ENCODE data around the gene AFF4. TPM values are rescaled to one million over a fixed set of nuclear protein-coding genes. Genes with fewer than 3 reads are reported as not detected.

Gene AFF4
- total RNA-seq, 1 donor from 2014 or later = 87.7 TPM

GRCh38 chr5:132889501-132889900, 73.9 kb downstream of the AFF4 start:
- no peak for DNase-seq (ENCODE audit: low spot score)

GRCh38 chr5:132887283-132887682, 76.2 kb downstream of the AFF4 start:
- no peak for DNase-seq (ENCODE audit: low spot score)

GRCh38 chr5:132886064-132886823, 77.2 kb downstream of the AFF4 start:
- DNase-seq (ENCODE audit: low spot score) = no peak

- no peak for DNase-seq (ENCODE audit: low spot score)
These were observed 78.9 kb downstream of the AFF4 start for GRCh38 chr5:132884548-132884947.

GRCh38 chr5:132883261-132883834, 80.1 kb downstream of the AFF4 start:
- peak; percentile 52 for DNase-seq (ENCODE audit: low spot score)

GRCh38 chr5:132877938-132878337, 85.5 kb downstream of the AFF4 start:
- no peak for DNase-seq (ENCODE audit: low spot score)

GRCh38 chr5:132877466-132877865, 86.0 kb downstream of the AFF4 start:
- no peak for DNase-seq (ENCODE audit: low spot score)

- DNase-seq (ENCODE audit: low spot score) = no peak
These were observed 87.2 kb downstream of the AFF4 start for GRCh38 chr5:132876020-132876759.

- no peak for DNase-seq (ENCODE audit: low spot score)
These were observed 89.5 kb downstream of the AFF4 start for GRCh38 chr5:132873930-132874271.

- peak; percentile 83 for DNase-seq (ENCODE audit: low spot score)
These were observed 90.1 kb downstream of the AFF4 start, which contains the start of gene LEAP2 for GRCh38 chr5:132873119-132873929. Gene LEAP2 (plus strand): TSS chr5:132873668. CDS start chr5:132873695, 27 bp downstream.

- DNase-seq (ENCODE audit: low spot score) = no peak
These were observed 90.7 kb downstream of the AFF4 start for GRCh38 chr5:132872788-132873118.

- no peak for DNase-seq (ENCODE audit: low spot score)
These were observed 91.8 kb downstream of the AFF4 start for GRCh38 chr5:132871459-132872284.

GRCh38 chr5:132870801-132871200, 92.6 kb downstream of the AFF4 start:
- DNase-seq (ENCODE audit: low spot score) = no peak

- no peak for DNase-seq (ENCODE audit: low spot score)
These were observed 94.7 kb downstream of the AFF4 start for GRCh38 chr5:132868754-132869153.

GRCh38 chr5:132867046-132867451, 96.4 kb downstream of the AFF4 start:
- no peak for DNase-seq (ENCODE audit: low spot score)

- peak; percentile 98 for DNase-seq (ENCODE audit: low spot score)
These were observed 96.9 kb downstream of the AFF4 start, which contains the start of the genes GDF9 and UQCRQ for GRCh38 chr5:132866342-132867045. Gene GDF9 (minus strand): TSS chr5:132866469. CDS start chr5:132864533, 1,936 bp downstream. Gene UQCRQ (plus strand): TSS chr5:132866642. CDS start chr5:132866882, 240 bp downstream.

- DNase-seq (ENCODE audit: low spot score) = no peak
These were observed 97.6 kb downstream of the AFF4 start for GRCh38 chr5:132865668-132866341.

- no peak for DNase-seq (ENCODE audit: low spot score)
These were observed 102.7 kb downstream of the AFF4 start for GRCh38 chr5:132860742-132861141.

- no peak for DNase-seq (ENCODE audit: low spot score)
These were observed 103.5 kb downstream of the AFF4 start for GRCh38 chr5:132859889-132860437.

Measured in mucosa of gallbladder (tissue), 1 donor.